H9 (cell line): ENCODE results near the gene NEK6. TPM values are rescaled to one million over a fixed set of nuclear protein-coding genes. Genes with fewer than 3 reads are reported as not detected.
A peak's percentile ranks its signal among the peaks of the same experiment; 100 is the strongest.

Source experiments
- DNase-seq: peaks from one replicate; pipeline ENCODE4 v3.0.0-alpha.2; 2017
- H2AFZ ChIP-seq: one replicate; pipeline ENCODE4 v1.6.1; 2013; ENCODE audit warnings: mild to moderate bottlenecking, low read length, control low read depth, moderate library complexity
- H2AK5ac ChIP-seq: 2 replicates; pipeline ENCODE4 v1.6.1; 2013; ENCODE audit warnings: low read length, control low read depth, mixed read lengths; ENCODE audit not compliant: insufficient read length
- H2BK120ac ChIP-seq: one replicate; pipeline ENCODE4 v1.6.1; 2013; ENCODE audit warnings: low read depth, mild to moderate bottlenecking, low read length, control low read depth, inconsistent platforms; ENCODE audit not compliant: poor library complexity, severe bottlenecking
- H2BK12ac ChIP-seq: 2 replicates; pipeline ENCODE4 v1.6.1; 2013; ENCODE audit warnings: low read length, control low read depth, mixed read lengths, low read depth; ENCODE audit not compliant: insufficient read length
- H2BK15ac ChIP-seq: 2 replicates; pipeline ENCODE4 v1.6.1; 2013; ENCODE audit warnings: low read depth, low read length, control low read depth
- H2BK20ac ChIP-seq: one replicate; pipeline ENCODE4 v1.6.1; 2013; ENCODE audit warnings: low read depth, mild to moderate bottlenecking, low read length, control low read depth, inconsistent platforms; ENCODE audit not compliant: poor library complexity, severe bottlenecking
- H2BK5ac ChIP-seq: 2 replicates; pipeline ENCODE4 v1.6.1; 2013; ENCODE audit warnings: low read length, control low read depth, mixed read lengths; ENCODE audit not compliant: insufficient read length
- H3K14ac ChIP-seq: 2 replicates; pipeline ENCODE4 v1.6.1; 2013; ENCODE audit warnings: low read length, control low read depth; ENCODE audit not compliant: insufficient read depth
- H3K18ac ChIP-seq: 2 replicates; pipeline ENCODE4 v1.6.1; 2013; ENCODE audit warnings: low read depth, mild to moderate bottlenecking, mixed read lengths, low read length, control low read depth; ENCODE audit not compliant: insufficient read length
- H3K23ac ChIP-seq: 2 replicates; pipeline ENCODE4 v1.6.1; 2013; ENCODE audit warnings: low read length, control low read depth, mixed read lengths, low read depth; ENCODE audit not compliant: insufficient read length
- H3K23me2 ChIP-seq: 2 replicates; pipeline ENCODE4 v1.6.1; 2013; ENCODE audit warnings: low read depth, mild to moderate bottlenecking, mixed read lengths, low read length, control low read depth; ENCODE audit not compliant: insufficient read length, poor library complexity, severe bottlenecking
- H3K27ac ChIP-seq: 2 replicates; pipeline ENCODE4 v1.5.1; 2013; ENCODE audit warnings: low read length, control low read depth, mixed read lengths, low read depth; ENCODE audit not compliant: insufficient read length
- H3K27me3 ChIP-seq: 2 replicates; pipeline ENCODE4 v1.6.1; 2013; ENCODE audit warnings: low read length, control low read depth, inconsistent platforms; ENCODE audit not compliant: insufficient read depth
- H3K4ac ChIP-seq: 2 replicates; pipeline ENCODE4 v1.6.1; 2013; ENCODE audit warnings: low read depth, mild to moderate bottlenecking, control low read depth, inconsistent platforms, low read length, moderate library complexity
- H3K4me1 ChIP-seq: 2 replicates; pipeline ENCODE4 v1.6.1; 2013; ENCODE audit warnings: low read length, control low read depth, inconsistent platforms; ENCODE audit not compliant: insufficient read depth
- H3K4me2 ChIP-seq: 2 replicates; pipeline ENCODE4 v1.6.1; 2013; ENCODE audit warnings: low read length, control low read depth, mixed read lengths; ENCODE audit not compliant: insufficient read length, insufficient read depth
- H3K56ac ChIP-seq: 2 replicates; pipeline ENCODE4 v1.6.1; 2013; ENCODE audit warnings: low read depth, mild to moderate bottlenecking, mixed read lengths, low read length, control low read depth; ENCODE audit not compliant: insufficient read length
- H3K79me1 ChIP-seq: 2 replicates; pipeline ENCODE4 v1.6.1; 2013; ENCODE audit warnings: low read depth, mild to moderate bottlenecking, moderate library complexity, low read length, control low read depth, inconsistent platforms; ENCODE audit not compliant: insufficient read depth, poor library complexity, severe bottlenecking
- H3K79me2 ChIP-seq: 2 replicates; pipeline ENCODE4 v1.6.1; 2013; ENCODE audit warnings: low read length, control low read depth, inconsistent platforms; ENCODE audit not compliant: insufficient read depth
- H3K9ac ChIP-seq: 2 replicates; pipeline ENCODE4 v1.6.1; 2013; ENCODE audit warnings: low read length, control low read depth, mixed read lengths; ENCODE audit not compliant: insufficient read length; ENCODE audit errors: extremely low read depth
- H3K9me3 ChIP-seq: one replicate; pipeline ENCODE4 v1.6.1; 2013; ENCODE audit warnings: low read depth, low read length, inconsistent platforms; ENCODE audit not compliant: control insufficient read depth
- H3T11ph ChIP-seq: one replicate; pipeline ENCODE4 v1.6.1; 2013; ENCODE audit warnings: mild to moderate bottlenecking, low read length, control low read depth, inconsistent platforms
- H4K20me1 ChIP-seq: one replicate; pipeline ENCODE4 v1.6.1; 2013; ENCODE audit not compliant: control insufficient read depth, insufficient read length, insufficient read depth
- H4K5ac ChIP-seq: 2 replicates; pipeline ENCODE4 v1.6.1; 2013; ENCODE audit warnings: low read depth, mild to moderate bottlenecking, mixed read lengths, low read length, control low read depth; ENCODE audit not compliant: insufficient read length
- H4K8ac ChIP-seq: replicated peaks from 2 replicates; pipeline ENCODE4 v1.6.1; 2013; ENCODE audit warnings: low read length, control low read depth, mixed read lengths, low read depth; ENCODE audit not compliant: insufficient read length
- H4K91ac ChIP-seq: 2 replicates; pipeline ENCODE4 v1.6.1; 2013; ENCODE audit warnings: low read depth, mild to moderate bottlenecking, moderate library complexity, mixed read lengths, low read length, control low read depth; ENCODE audit not compliant: insufficient read length
- H3K27ac Mint-ChIP-seq, 3 experiments: 2 replicates in 2 of 3; 3 replicates in 1 of 3; pipeline ENCODE4 v1.8.0; 2020 to 2021; ENCODE audit warnings: mixed read lengths in 3 of 3, mild to moderate bottlenecking in 1 of 3, moderate library complexity in 1 of 3
- H3K27me3 Mint-ChIP-seq: 2 replicates; pipeline ENCODE4 v1.8.0; 2021; ENCODE audit warnings: low read depth, mild to moderate bottlenecking, moderate library complexity, mixed read lengths
- H3K36me3 Mint-ChIP-seq, 3 experiments: 2 replicates in 2 of 3; 3 replicates in 1 of 3; pipeline ENCODE4 v1.8.0; 2020 to 2021; ENCODE audit warnings: low read depth in 3 of 3, mixed read lengths in 3 of 3; ENCODE audit not compliant: insufficient read depth in 1 of 3
- H3K4me1 Mint-ChIP-seq, 2 experiments: 2 replicates each; pipeline ENCODE4 v1.8.0; 2020; ENCODE audit warnings: mixed read lengths in 2 of 2
- H3K4me3 Mint-ChIP-seq, 2 experiments: 2 replicates in 1 of 2; 3 replicates in 1 of 2; pipeline ENCODE4 v1.8.0; 2020 to 2021; ENCODE audit warnings: mild to moderate bottlenecking in 2 of 2, mixed read lengths in 2 of 2, moderate library complexity in 1 of 2
- H3K9me3 Mint-ChIP-seq, 2 experiments: 2 replicates in 1 of 2; 3 replicates in 1 of 2; pipeline ENCODE4 v1.8.0; 2020; ENCODE audit warnings: mild to moderate bottlenecking in 2 of 2, mixed read lengths in 2 of 2, moderate library complexity in 1 of 2
- WGBS: extraction: QIAGEN DNeasy Blood & Tissue Kit; methylation state at CpG from one replicate; pipeline ENCODE4 v1.1.7; 2013; ENCODE audit warnings: missing lambda C conversion rate, low lambda C conversion rate, mixed read lengths; ENCODE audit not compliant: insufficient read length; ENCODE audit errors: extremely low coverage; 5-methylcytosine and 5-hydroxymethylcytosine counted together
- total RNA-seq: library from RNA; stranded (reverse); gene quantifications from 2 replicates; pipeline ENCODE4 v1.2.1, GENCODE V29; 2021
- TF ChIP-seq, protein P1 (sequence below): fragments of 200-600 bp; sonication (generic); conservative IDR thresholded peaks from 3 replicates; pipeline ENCODE4 v1.8.0; 2021; ENCODE audit warnings: antibody characterized with exemption, mild to moderate bottlenecking

Gene NEK6
- total RNA-seq, 1 experiment from 2014 or later = 14.3 TPM

DNA sequence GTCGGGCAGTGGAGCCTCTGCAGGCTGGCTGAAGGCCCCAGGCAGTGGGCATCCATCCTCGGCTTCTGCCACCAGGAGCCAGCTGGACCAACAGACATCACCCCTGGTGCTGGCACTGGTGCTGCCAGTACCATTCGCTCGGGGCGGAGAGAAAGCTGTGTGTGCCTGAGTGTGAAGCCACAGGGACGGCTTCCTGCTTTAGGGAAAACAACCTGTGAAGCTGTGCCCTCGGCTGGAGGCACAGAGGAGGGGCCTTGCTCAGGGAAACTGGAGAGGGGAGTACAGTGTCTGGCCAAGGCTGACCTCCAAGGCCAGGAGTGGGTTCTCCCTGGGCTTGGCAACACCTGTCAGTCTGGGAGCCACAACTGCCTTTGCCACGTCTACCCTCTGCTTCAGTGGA lies 38.3 kb downstream of the NEK6 start:
- Histone ChIP-seq H3K4me1 (no peaks in the 10 kb centered on the region), H4K20me1 (no peaks in the 10 kb centered on the region), H4K8ac (no peak overlapping the region), H3K4me2 (no peak overlapping the region), H3K27ac (no peak overlapping the region), H3K79me2 (no peaks in the 10 kb centered on the region), H3K9me3 (no peaks in the 10 kb centered on the region), H3K4ac (no peak overlapping the region), H3T11ph (no peak overlapping the region), H3K9ac (no peak overlapping the region), H3K27me3 (no peaks in the 10 kb centered on the region), H2BK5ac (no peak overlapping the region), H2BK12ac (no peak overlapping the region), H3K79me1 (no peaks in the 10 kb centered on the region), H2AK5ac (no peak overlapping the region), H3K18ac (no peak overlapping the region), H3K56ac (no peak overlapping the region), H4K91ac (no peak overlapping the region), H2BK20ac (no peak overlapping the region), H4K5ac (no peak overlapping the region), H2AFZ (no peak overlapping the region), H2BK120ac (no peak overlapping the region), H3K14ac (no peak overlapping the region; the same call in 1 of the 2 replicates), H3K23me2 (no peaks in the 10 kb centered on the region), H2BK15ac (no peak overlapping the region), H3K23ac (no peak overlapping the region)
- no CpG with 5 or more reads among the region's 8 CpGs for WGBS
- no peaks in the 10 kb centered on the region for H3K9me3 Mint-ChIP-seq
- H3K4me1 Mint-ChIP-seq = peaks cover 48 to 58% of the 10 kb centered on the region in 2 experiments
- TF ChIP-seq, protein P1, sequence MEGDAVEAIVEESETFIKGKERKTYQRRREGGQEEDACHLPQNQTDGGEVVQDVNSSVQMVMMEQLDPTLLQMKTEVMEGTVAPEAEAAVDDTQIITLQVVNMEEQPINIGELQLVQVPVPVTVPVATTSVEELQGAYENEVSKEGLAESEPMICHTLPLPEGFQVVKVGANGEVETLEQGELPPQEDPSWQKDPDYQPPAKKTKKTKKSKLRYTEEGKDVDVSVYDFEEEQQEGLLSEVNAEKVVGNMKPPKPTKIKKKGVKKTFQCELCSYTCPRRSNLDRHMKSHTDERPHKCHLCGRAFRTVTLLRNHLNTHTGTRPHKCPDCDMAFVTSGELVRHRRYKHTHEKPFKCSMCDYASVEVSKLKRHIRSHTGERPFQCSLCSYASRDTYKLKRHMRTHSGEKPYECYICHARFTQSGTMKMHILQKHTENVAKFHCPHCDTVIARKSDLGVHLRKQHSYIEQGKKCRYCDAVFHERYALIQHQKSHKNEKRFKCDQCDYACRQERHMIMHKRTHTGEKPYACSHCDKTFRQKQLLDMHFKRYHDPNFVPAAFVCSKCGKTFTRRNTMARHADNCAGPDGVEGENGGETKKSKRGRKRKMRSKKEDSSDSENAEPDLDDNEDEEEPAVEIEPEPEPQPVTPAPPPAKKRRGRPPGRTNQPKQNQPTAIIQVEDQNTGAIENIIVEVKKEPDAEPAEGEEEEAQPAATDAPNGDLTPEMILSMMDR = no peak
- H3K27me3 Mint-ChIP-seq = no peaks in the 10 kb centered on the region
- no peak for DNase-seq
- H3K4me3 Mint-ChIP-seq = no peak overlapping the region
- H3K27ac Mint-ChIP-seq = 0 out of 7 replicates have a peak overlapping the region, but pooled peaks of 1 of the 3 experiments have one; percentile 44
- H3K36me3 Mint-ChIP-seq = no peaks in the 10 kb centered on the region
